Measurements from ENCODE around the gene ORAI3. TPM values are rescaled to one million over a fixed set of nuclear protein-coding genes. Genes with fewer than 3 reads are reported as not detected.

The ORAI3 gene
- total RNA-seq, 1 donor = 43.6 TPM

GRCh38 chr16:31001507-31002249, 52.8 kb downstream of the ORAI3 start:
- no peak for DNase-seq (ENCODE audit: low read depth)
- no peak overlapping the region for H3K4me3 ChIP-seq (ENCODE audit: low read depth, low read length)
- no peak for TF ChIP-seq CTCF (IDR thresholded peaks at IDR 0.05; ENCODE audit: insufficient read depth, low read depth, low read length)

GRCh38 chr16:31002250-31002700, 53.4 kb downstream of the ORAI3 start:
- no peak overlapping the region for H3K4me3 ChIP-seq (ENCODE audit: low read depth, low read length)
- TF ChIP-seq CTCF (IDR thresholded peaks at IDR 0.05; ENCODE audit: insufficient read depth, low read depth, low read length) = no peak
- DNase-seq (ENCODE audit: low read depth) = no peak

GRCh38 chr16:31002862-31003341, 54.0 kb downstream of the ORAI3 start:
- no peak for DNase-seq (ENCODE audit: low read depth)
- no peak for TF ChIP-seq CTCF (IDR thresholded peaks at IDR 0.05; ENCODE audit: insufficient read depth, low read depth, low read length)
- no peak overlapping the region for H3K4me3 ChIP-seq (ENCODE audit: low read depth, low read length)

- no peak for DNase-seq (ENCODE audit: low read depth)
- H3K4me3 ChIP-seq (ENCODE audit: low read depth, low read length) = no peak overlapping the region
- TF ChIP-seq CTCF (IDR thresholded peaks at IDR 0.05; ENCODE audit: insufficient read depth, low read depth, low read length) = no peak
Measured at GRCh38 chr16:31003744-31004143, 54.9 kb downstream of the ORAI3 start.

Small RNA genes lying within 50 kb of the gene (small RNA-seq; reads per million reads assigned to genes)
- not detected for gene AC135048.1

Other genes starting within 250 kb of the ORAI3 start
- 15.1 and 16.8 TPM in 2 replicates for gene SRCAP, start 249.9 kb upstream of the ORAI3 start, total RNA-seq
- gene PHKG2, start 200.6 kb upstream of the ORAI3 start, total RNA-seq = 22.2 and 26.3 TPM in 2 replicates
- 1.3 and 3.2 TPM in 2 replicates for gene CFAP119, start 187.0 kb upstream of the ORAI3 start, total RNA-seq
- 68.9 and 88.9 TPM in 2 replicates for gene RNF40, start 186.7 kb upstream of the ORAI3 start, total RNA-seq
- gene ZNF629, start 161.9 kb upstream of the ORAI3 start, total RNA-seq = 19.4 and 21.6 TPM in 2 replicates
- 35.0 and 51.2 TPM in 2 replicates for gene BCL7C, start 55.0 kb upstream of the ORAI3 start, total RNA-seq
- gene CTF1, start 52.5 kb upstream of the ORAI3 start, total RNA-seq = 3.2 and 3.5 TPM in 2 replicates
- 26.8 and 29.3 TPM in 2 replicates for gene FBXL19, start 25.5 kb upstream of the ORAI3 start, total RNA-seq
- 3.5 and 8.1 TPM in 2 replicates for gene SETD1A, start 8.7 kb downstream of the ORAI3 start, total RNA-seq
- gene HSD3B7, start 36.1 kb downstream of the ORAI3 start, total RNA-seq = 24.8 and 26.8 TPM in 2 replicates
- 2.2 and 2.6 TPM in 2 replicates for gene STX1B, start 61.6 kb downstream of the ORAI3 start, total RNA-seq
- 15.5 and 24.2 TPM in 2 replicates for gene STX4, start 84.5 kb downstream of the ORAI3 start, total RNA-seq
- 16.0 and 27.1 TPM in 2 replicates for gene ZNF668, start 125.2 kb downstream of the ORAI3 start, total RNA-seq
- gene ZNF646, start 125.4 kb downstream of the ORAI3 start, total RNA-seq = 13.4 and 15.8 TPM in 2 replicates
- gene PRSS53, start 139.9 kb downstream of the ORAI3 start, total RNA-seq = 1.7 and 1.9 TPM in 2 replicates
- 68.2 and 76.0 TPM in 2 replicates for gene VKORC1, start 145.7 kb downstream of the ORAI3 start, total RNA-seq
- 28.1 and 34.1 TPM in 2 replicates for gene BCKDK, start 159.3 kb downstream of the ORAI3 start, total RNA-seq
- gene KAT8, start 168.6 kb downstream of the ORAI3 start, total RNA-seq = 23.8 and 24.6 TPM in 2 replicates
- gene PRSS8, start 186.7 kb downstream of the ORAI3 start, total RNA-seq = under 0.01 TPM in 1 of 2 replicates, not detected in the other
- under 0.01 and 0.32 TPM in 2 replicates for gene PRSS36, start 201.0 kb downstream of the ORAI3 start, total RNA-seq
- gene FUS, start 231.1 kb downstream of the ORAI3 start, total RNA-seq = 47.4 and 54.4 TPM in 2 replicates

Measured in fibroblast of villous mesenchyme (primary cell).